Lower leg skin (tissue), 3 donors: ENCODE results near the gene CTNNA2.

Experiments
- POLR2A ChIP-seq, 2 donors: fragments of 450-650 bp; IDR thresholded peaks; one replicate each; pipeline ENCODE4 v1.6.1; 2016 to 2017; ENCODE audit warnings: antibody characterized with exemption in 2 of 2, mild to moderate bottlenecking in 1 of 2, moderate library complexity in 1 of 2
- TF ChIP-seq, protein P1 (sequence below), 3 donors: fragments of 450-650 bp; IDR thresholded peaks; one replicate each; pipeline ENCODE4 v1.5.1; 2016; ENCODE audit warnings: antibody characterized with exemption in 3 of 3, mild to moderate bottlenecking in 3 of 3, moderate library complexity in 2 of 3

DNA sequence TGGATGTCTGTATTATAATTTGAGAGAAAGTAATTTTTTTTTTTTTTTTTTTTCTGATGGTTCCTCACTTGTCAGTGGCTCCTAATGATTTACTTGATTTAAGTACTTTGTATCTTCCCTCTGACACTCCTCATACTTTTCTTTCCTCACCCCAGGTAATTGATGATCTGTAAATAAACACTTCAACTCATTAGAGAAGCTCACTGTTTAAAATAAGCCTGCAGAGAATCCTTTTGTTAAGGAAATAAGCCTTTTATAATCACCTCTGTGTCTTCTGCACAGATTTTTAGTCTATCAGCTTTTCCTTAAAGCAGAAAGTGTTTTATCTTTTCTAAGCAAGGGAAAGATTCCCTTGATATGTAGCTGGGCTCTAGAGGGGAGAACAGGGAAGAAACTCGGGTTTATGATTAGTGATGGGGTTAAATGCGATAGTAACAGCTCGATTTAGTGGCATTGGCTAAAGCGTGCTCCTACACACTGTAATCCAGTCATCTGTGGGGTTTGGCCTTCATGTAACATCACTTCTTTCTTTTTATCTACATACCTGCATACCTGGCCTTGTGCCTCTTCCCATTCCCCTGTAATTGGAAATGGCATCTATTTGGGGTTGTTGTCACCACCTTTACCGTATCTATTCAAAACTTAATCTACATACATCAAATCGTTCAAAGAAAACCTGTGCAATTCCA, 851.8 kb downstream of the CTNNA2 start:
- TF ChIP-seq, protein P1, sequence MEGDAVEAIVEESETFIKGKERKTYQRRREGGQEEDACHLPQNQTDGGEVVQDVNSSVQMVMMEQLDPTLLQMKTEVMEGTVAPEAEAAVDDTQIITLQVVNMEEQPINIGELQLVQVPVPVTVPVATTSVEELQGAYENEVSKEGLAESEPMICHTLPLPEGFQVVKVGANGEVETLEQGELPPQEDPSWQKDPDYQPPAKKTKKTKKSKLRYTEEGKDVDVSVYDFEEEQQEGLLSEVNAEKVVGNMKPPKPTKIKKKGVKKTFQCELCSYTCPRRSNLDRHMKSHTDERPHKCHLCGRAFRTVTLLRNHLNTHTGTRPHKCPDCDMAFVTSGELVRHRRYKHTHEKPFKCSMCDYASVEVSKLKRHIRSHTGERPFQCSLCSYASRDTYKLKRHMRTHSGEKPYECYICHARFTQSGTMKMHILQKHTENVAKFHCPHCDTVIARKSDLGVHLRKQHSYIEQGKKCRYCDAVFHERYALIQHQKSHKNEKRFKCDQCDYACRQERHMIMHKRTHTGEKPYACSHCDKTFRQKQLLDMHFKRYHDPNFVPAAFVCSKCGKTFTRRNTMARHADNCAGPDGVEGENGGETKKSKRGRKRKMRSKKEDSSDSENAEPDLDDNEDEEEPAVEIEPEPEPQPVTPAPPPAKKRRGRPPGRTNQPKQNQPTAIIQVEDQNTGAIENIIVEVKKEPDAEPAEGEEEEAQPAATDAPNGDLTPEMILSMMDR (IDR thresholded peaks at IDR 0.05), result no peak
- TF ChIP-seq POLR2A (IDR thresholded peaks at IDR 0.05), result no peak
